Stimulated activated CD4-positive, alpha-beta T cell treated with anti-CD3 and anti-CD28 coated beads, Interleukin-15, amount 100 ng/mL, for 1 hour (primary cell): Measurements from ENCODE around the gene LMO3.

Source experiments
- DNase-seq, 2 donors: peaks; one replicate each; pipeline ENCODE4 v3.0.0-alpha.2; 2020; ENCODE audit warnings: low read depth in 1 of 2, low spot score in 1 of 2

LMO3 gene

GRCh38 chr12:16606117-16606200 lies at the start of gene LMO3:
TSS of gene LMO3 (minus strand) at chr12:16606162. CDS start at chr12:16600860, 5,302 bp downstream.
- DNase-seq, result no peak

GRCh38 chr12:16636435-16637055 lies 30.6 kb upstream of the LMO3 start:
- DNase-seq, result no peak

GRCh38 chr12:16634786-16635185 lies 28.8 kb upstream of the LMO3 start:
- no peak for DNase-seq

GRCh38 chr12:16626991-16627390 lies 21.0 kb upstream of the LMO3 start:
- DNase-seq, result no peak

- no peak for DNase-seq
Measured at GRCh38 chr12:16622338-16622737, 16.4 kb upstream of the LMO3 start.

GRCh38 chr12:16619537-16619936 lies 13.6 kb upstream of the LMO3 start:
- no peak for DNase-seq

- no peak for DNase-seq
Measured at GRCh38 chr12:16618256-16618655, 12.3 kb upstream of the LMO3 start.

GRCh38 chr12:16613199-16613598 lies 7.2 kb upstream of the LMO3 start:
- no peak for DNase-seq

- DNase-seq, result no peak
Measured at GRCh38 chr12:16612647-16613046, 6.7 kb upstream of the LMO3 start.

- DNase-seq, result no peak
Measured at GRCh38 chr12:16611146-16611545, 5.2 kb upstream of the LMO3 start.

- no peak for DNase-seq
Measured at GRCh38 chr12:16610743-16611142, 4.8 kb upstream of the LMO3 start.

GRCh38 chr12:16610001-16610585 lies 4.1 kb upstream of the LMO3 start:
- DNase-seq, result no peak

GRCh38 chr12:16608946-16609539 lies 3.1 kb upstream of the LMO3 start:
- DNase-seq, result no peak

GRCh38 chr12:16607906-16608775 lies 2.2 kb upstream of the LMO3 start:
- DNase-seq, result no peak

- DNase-seq, result no peak
Measured at GRCh38 chr12:16606991-16607390, 1.0 kb upstream of the LMO3 start.

- DNase-seq, result no peak
Measured at GRCh38 chr12:16606201-16606849, 363 bp upstream of the LMO3 start.

GRCh38 chr12:16605642-16606116 lies 283 bp downstream of the LMO3 start:
- DNase-seq, result no peak

GRCh38 chr12:16604596-16605252 lies 1.2 kb downstream of the LMO3 start:
- DNase-seq, result no peak

- DNase-seq, result no peak
Measured at GRCh38 chr12:16603916-16604575, 1.9 kb downstream of the LMO3 start.

GRCh38 chr12:16603260-16603915 lies 2.6 kb downstream of the LMO3 start:
- no peak for DNase-seq
